ENCODE measurements around the gene NIPA2.

Gene NIPA2

GRCh38 chr15:22878103-22878502, 39.6 kb downstream of the NIPA2 start:
- TF ChIP-seq CTCF (conservative IDR thresholded peaks at IDR 0.05), result no peak

GRCh38 chr15:22880068-22880980, 41.9 kb downstream of the NIPA2 start:
- no peak overlapping the region for H3K27ac ChIP-seq
- no peak for TF ChIP-seq CTCF (conservative IDR thresholded peaks at IDR 0.05)

More at GRCh38 chr15:22878103-22878502, 39.6 kb downstream of the NIPA2 start:
- no peak overlapping the region for H3K27ac ChIP-seq

- TF ChIP-seq CTCF (conservative IDR thresholded peaks at IDR 0.05), result no peak
- no peak overlapping the region for H3K27ac ChIP-seq
Observed at GRCh38 chr15:22880981-22881738, 42.7 kb downstream of the NIPA2 start.

GRCh38 chr15:22881739-22882440, 43.4 kb downstream of the NIPA2 start:
- TF ChIP-seq CTCF (conservative IDR thresholded peaks at IDR 0.05), result no peak
- no peak overlapping the region for H3K27ac ChIP-seq

GRCh38 chr15:22883196-22883595, 44.7 kb downstream of the NIPA2 start:
- no peak for TF ChIP-seq CTCF (conservative IDR thresholded peaks at IDR 0.05)

GRCh38 chr15:22884344-22884743, 45.9 kb downstream of the NIPA2 start:
- H3K27ac ChIP-seq, result no peak overlapping the region
- peak; percentile 36 for TF ChIP-seq CTCF (conservative IDR thresholded peaks at IDR 0.05)

More at GRCh38 chr15:22883196-22883595, 44.7 kb downstream of the NIPA2 start:
- no peak overlapping the region for H3K27ac ChIP-seq

- no peak overlapping the region for H3K27ac ChIP-seq
- TF ChIP-seq CTCF (conservative IDR thresholded peaks at IDR 0.05), result no peak
Observed at GRCh38 chr15:22885120-22885519, 46.7 kb downstream of the NIPA2 start.
